SK-N-SH (cell line): ENCODE measurements around the gene NDUFB6. TPM values are rescaled to one million over a fixed set of nuclear protein-coding genes. Genes with fewer than 3 reads are reported as not detected.

ENCODE experiments used
- CTCF ChIA-PET: fragments of 300-600, 350-600 bp; formaldehyde crosslinking; extraction: SDS; loops from one replicate; lab custom pipeline; 2021; lab: Yijun Ruan, JAX
- POLR2A ChIA-PET: fragments of 350-600 bp; sonication (Branson Sonifier 250); formaldehyde crosslinking; extraction: SDS; loops from one replicate; lab custom pipeline; 2020; ENCODE audit warnings: antibody characterized with exemption, inconsistent platforms; lab: Yijun Ruan, JAX
- DNase-seq: peaks from one replicate; pipeline ENCODE4 v3.0.0; 2012
- H2AFZ ChIP-seq: fragments of 200-600 bp; sonication (generic); 2 replicates; pipeline ENCODE4 v1.8.1; 2016; ENCODE audit warnings: antibody characterized with exemption, mild to moderate bottlenecking, low read depth
- H3F3A ChIP-seq: fragments of 200-600 bp; sonication (generic); replicated peaks from 2 replicates; pipeline ENCODE3; 2016; ENCODE audit warnings: antibody characterized with exemption, mild to moderate bottlenecking; ENCODE audit not compliant: insufficient read depth
- H3K27ac ChIP-seq, 2 experiments: fragments of 200-500 bp in 1 of 2; fragments of 200-600 bp in 1 of 2; sonication (Bioruptor generic) in 1 of 2; sonication (generic), shearing (Covaris generic) in 1 of 2; 2 replicates each; pipeline versions ENCODE4 v1.5.1 to v1.6.1; 2014 to 2016; ENCODE audit warnings: low read depth in 2 of 2, inconsistent platforms in 1 of 2, low read length in 1 of 2, mild to moderate bottlenecking in 1 of 2, mixed read lengths in 1 of 2
- H3K27me3 ChIP-seq: fragments of 200-600 bp; sonication (generic), shearing (Covaris generic); 2 replicates; pipeline ENCODE4 v1.6.1; 2016; ENCODE audit warnings: mixed run types; ENCODE audit not compliant: insufficient read depth
- H3K36me3 ChIP-seq, 2 experiments: fragments of 200-500 bp in 1 of 2; fragments of 200-600 bp in 1 of 2; sonication (Bioruptor generic) in 1 of 2; sonication (generic) in 1 of 2; replicated peaks in 1 of 2; 2 replicates each; pipeline versions ENCODE3 to v1.5.1; 2014 to 2016; ENCODE audit warnings: low read length in 1 of 2, mild to moderate bottlenecking in 1 of 2; ENCODE audit not compliant: insufficient read depth in 2 of 2, control insufficient read depth in 1 of 2
- H3K4me1 ChIP-seq, 2 experiments: fragments of 200-500 bp in 1 of 2; fragments of 200-600 bp in 1 of 2; sonication (Bioruptor generic) in 1 of 2; sonication (generic), shearing (Covaris generic) in 1 of 2; 2 replicates each; pipeline versions ENCODE4 v1.5.1 to v1.6.1; 2014 to 2016; ENCODE audit warnings: low read depth in 1 of 2, low read length in 1 of 2, mixed run types in 1 of 2; ENCODE audit not compliant: insufficient read depth in 2 of 2, control insufficient read depth in 1 of 2
- H3K4me2 ChIP-seq: fragments of 200-600 bp; sonication (generic), shearing (Covaris generic); 2 replicates; pipeline ENCODE4 v1.6.1; 2017; ENCODE audit warnings: mixed run types
- H3K4me3 ChIP-seq, 2 experiments: fragments of 200-500 bp in 1 of 2; fragments of 200-600 bp in 1 of 2; sonication (Bioruptor generic) in 1 of 2; sonication (generic), shearing (Covaris generic) in 1 of 2; 2 replicates each; pipeline versions ENCODE4 v1.5.1 to v1.8.1; 2014 to 2016; ENCODE audit warnings: low read depth in 2 of 2, inconsistent platforms in 1 of 2, low read length in 1 of 2, mild to moderate bottlenecking in 1 of 2, mixed read lengths in 1 of 2, moderate library complexity in 1 of 2
- H3K79me2 ChIP-seq: fragments of 200-600 bp; sonication (generic); 2 replicates; pipeline ENCODE4 v1.8.1; 2017; ENCODE audit warnings: mild to moderate bottlenecking; ENCODE audit not compliant: insufficient read depth
- H3K9ac ChIP-seq: fragments of 200-600 bp; sonication (generic); 2 replicates; pipeline ENCODE4 v1.6.1; 2017; ENCODE audit warnings: mixed run types
- H3K9me2 ChIP-seq: fragments of 200-600 bp; sonication (generic); 2 replicates; pipeline ENCODE4 v1.6.1; 2017; ENCODE audit warnings: mixed run types
- H3K9me3 ChIP-seq: fragments of 200-600 bp; sonication (generic); 2 replicates; pipeline ENCODE4 v1.6.1; 2017; ENCODE audit warnings: mixed run types, mild to moderate bottlenecking, moderate library complexity
- H4K20me1 ChIP-seq: fragments of 200-600 bp; sonication (generic); 2 replicates; pipeline ENCODE4 v1.6.1; 2017; ENCODE audit warnings: mild to moderate bottlenecking, mixed run types; ENCODE audit not compliant: insufficient read depth
- EP300 ChIP-seq, 2 experiments: IDR thresholded peaks; 2 replicates each; pipeline versions ENCODE4 v1.4.0 to v1.6.1; 2012; ENCODE audit warnings: borderline replicate concordance in 1 of 2, low read depth in 1 of 2, low read length in 1 of 2
- EZH2phosphoT487 ChIP-seq: fragments of 200-600 bp; sonication (generic); IDR thresholded peaks from 2 replicates; pipeline ENCODE4 v1.6.1; 2017; ENCODE audit warnings: low read depth, mixed run types, mild to moderate bottlenecking, antibody characterized with exemption, moderate library complexity, borderline replicate concordance
- FOXM1 ChIP-seq: IDR thresholded peaks from 2 replicates; pipeline ENCODE4 v1.4.0; 2012; ENCODE audit warnings: low read depth, mild to moderate bottlenecking
- GABPA ChIP-seq: IDR thresholded peaks from 2 replicates; pipeline ENCODE4 v1.4.0; 2012; ENCODE audit warnings: low read depth, mild to moderate bottlenecking
- MEF2A ChIP-seq: IDR thresholded peaks from 2 replicates; pipeline ENCODE4 v1.4.0; 2012; ENCODE audit warnings: low read depth, borderline replicate concordance
- NRF1 ChIP-seq: IDR thresholded peaks from 2 replicates; pipeline ENCODE4 v1.6.1; 2012; ENCODE audit warnings: low read depth, mild to moderate bottlenecking, low read length
- RXRA ChIP-seq: IDR thresholded peaks from 2 replicates; pipeline ENCODE4 v1.4.0; 2012; ENCODE audit warnings: low read depth, mild to moderate bottlenecking, borderline replicate concordance
- TCF12 ChIP-seq: IDR thresholded peaks from 2 replicates; pipeline ENCODE4 v1.4.0; 2012
- WGBS: methylation state at CpG from one replicate; pipeline ENCODE4 v1.1.6; 2017; ENCODE audit warnings: low lambda C conversion rate; 5-methylcytosine and 5-hydroxymethylcytosine counted together
- polyA plus RNA-seq, 3 experiments: library from polyadenylated mRNA; depleted of rRNA; stranded (reverse); fragments of >200 nt; gene quantifications; 2 replicates each; pipeline ENCODE4 v1.2.3, GENCODE V29; 2012
- TF ChIP-seq, protein P1 (sequence below): fragments of 200-600 bp; sonication (generic); IDR thresholded peaks from 2 replicates; pipeline ENCODE4 v1.6.1; 2017; ENCODE audit warnings: antibody characterized with exemption, mild to moderate bottlenecking, moderate library complexity
- TF ChIP-seq, protein P2 (sequence below): fragments of 150-350 bp; IDR thresholded peaks from 2 replicates; pipeline ENCODE4 v1.6.1; 2016; ENCODE audit warnings: mild to moderate bottlenecking, low read depth, low read length
- TF ChIP-seq, protein P3 (sequence below): fragments of 150-350 bp; IDR thresholded peaks from 2 replicates; pipeline ENCODE4 v1.6.1; 2017; ENCODE audit warnings: antibody characterized with exemption, low read length, low read depth, borderline replicate concordance
- TF ChIP-seq, protein P4 (sequence below): IDR thresholded peaks from 2 replicates; pipeline ENCODE4; 2012
- TF ChIP-seq, protein P5 (sequence below): IDR thresholded peaks from 2 replicates; pipeline ENCODE4 v1.6.1; 2012; ENCODE audit warnings: mild to moderate bottlenecking, low read depth, low read length, moderate library complexity

Gene NDUFB6
- polyA plus RNA-seq, 1 of the 3 experiments (the other 2 are of a cell fraction), result 96.2 TPM

DNA sequence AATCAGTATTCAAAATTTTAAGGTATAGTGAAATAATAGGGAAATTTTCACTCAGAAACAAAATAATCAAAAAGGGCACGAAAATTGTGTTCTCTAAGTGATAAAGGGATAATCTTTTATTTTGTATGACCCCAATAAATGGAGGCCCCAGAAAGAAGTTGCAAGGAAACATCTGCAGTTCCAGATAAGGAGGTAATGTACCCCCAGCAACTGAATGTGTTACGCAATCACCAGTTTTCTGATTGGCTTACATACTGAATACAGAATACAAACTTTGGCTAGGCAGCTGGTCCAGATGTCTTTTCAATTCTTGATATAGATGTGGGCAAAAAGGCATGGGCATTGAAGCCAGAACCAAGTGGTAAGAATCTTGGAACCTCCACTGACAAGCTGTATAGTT is 18.9 kb downstream of the NDUFB6 start:
- Histone ChIP-seq H3K4me3 (no peak overlapping the region), H3K9ac (no peak overlapping the region), H4K20me1 (peaks cover 12% of the 10 kb centered on the region), H3K9me2 (no peaks in the 10 kb centered on the region), H3K79me2 (peaks cover 64% of the 10 kb centered on the region), H3K27ac (no peak overlapping the region), H2AFZ (no peak overlapping the region), H3K4me1 (peaks cover 0 to 2% of the 10 kb centered on the region in 2 experiments; a peak in 2 of 4 replicates), H3K36me3 (peaks cover 5 to 7% of the 10 kb centered on the region in 2 experiments), H3K4me2 (no peak overlapping the region), H3K27me3 (no peaks in the 10 kb centered on the region), H3K9me3 (no peaks in the 10 kb centered on the region), H3F3A (peaks cover 25% of the 10 kb centered on the region)
- WGBS, result 94% methylated on average over 2 of the region's 2 CpGs
- ChIA-PET POLR2A (no interaction called here), CTCF (interaction anchor here (0.7 to 3.3 kb wide), 4 partner anchors 9 to 175 kb away, joined by 3 to 19 read pairs (median 8); no protein-coding TSS in a partner anchor)
- TF ChIP-seq MEF2A, result no peak
- no peak for TF ChIP-seq FOXM1
- no peak for TF ChIP-seq GABPA
- no peak for TF ChIP-seq EP300 (IDR thresholded peaks at IDR 0.05; ENCODE audit: borderline replicate concordance in 1 of 2, low read depth in 1 of 2, low read length in 1 of 2)
- TF ChIP-seq, protein P1, sequence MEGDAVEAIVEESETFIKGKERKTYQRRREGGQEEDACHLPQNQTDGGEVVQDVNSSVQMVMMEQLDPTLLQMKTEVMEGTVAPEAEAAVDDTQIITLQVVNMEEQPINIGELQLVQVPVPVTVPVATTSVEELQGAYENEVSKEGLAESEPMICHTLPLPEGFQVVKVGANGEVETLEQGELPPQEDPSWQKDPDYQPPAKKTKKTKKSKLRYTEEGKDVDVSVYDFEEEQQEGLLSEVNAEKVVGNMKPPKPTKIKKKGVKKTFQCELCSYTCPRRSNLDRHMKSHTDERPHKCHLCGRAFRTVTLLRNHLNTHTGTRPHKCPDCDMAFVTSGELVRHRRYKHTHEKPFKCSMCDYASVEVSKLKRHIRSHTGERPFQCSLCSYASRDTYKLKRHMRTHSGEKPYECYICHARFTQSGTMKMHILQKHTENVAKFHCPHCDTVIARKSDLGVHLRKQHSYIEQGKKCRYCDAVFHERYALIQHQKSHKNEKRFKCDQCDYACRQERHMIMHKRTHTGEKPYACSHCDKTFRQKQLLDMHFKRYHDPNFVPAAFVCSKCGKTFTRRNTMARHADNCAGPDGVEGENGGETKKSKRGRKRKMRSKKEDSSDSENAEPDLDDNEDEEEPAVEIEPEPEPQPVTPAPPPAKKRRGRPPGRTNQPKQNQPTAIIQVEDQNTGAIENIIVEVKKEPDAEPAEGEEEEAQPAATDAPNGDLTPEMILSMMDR, result no peak
- no peak for TF ChIP-seq NRF1
- TF ChIP-seq RXRA, result no peak
- TF ChIP-seq, protein P2, sequence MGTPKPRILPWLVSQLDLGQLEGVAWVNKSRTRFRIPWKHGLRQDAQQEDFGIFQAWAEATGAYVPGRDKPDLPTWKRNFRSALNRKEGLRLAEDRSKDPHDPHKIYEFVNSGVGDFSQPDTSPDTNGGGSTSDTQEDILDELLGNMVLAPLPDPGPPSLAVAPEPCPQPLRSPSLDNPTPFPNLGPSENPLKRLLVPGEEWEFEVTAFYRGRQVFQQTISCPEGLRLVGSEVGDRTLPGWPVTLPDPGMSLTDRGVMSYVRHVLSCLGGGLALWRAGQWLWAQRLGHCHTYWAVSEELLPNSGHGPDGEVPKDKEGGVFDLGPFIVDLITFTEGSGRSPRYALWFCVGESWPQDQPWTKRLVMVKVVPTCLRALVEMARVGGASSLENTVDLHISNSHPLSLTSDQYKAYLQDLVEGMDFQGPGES, result no peak
- no peak for TF ChIP-seq TCF12
- TF ChIP-seq, protein P3, sequence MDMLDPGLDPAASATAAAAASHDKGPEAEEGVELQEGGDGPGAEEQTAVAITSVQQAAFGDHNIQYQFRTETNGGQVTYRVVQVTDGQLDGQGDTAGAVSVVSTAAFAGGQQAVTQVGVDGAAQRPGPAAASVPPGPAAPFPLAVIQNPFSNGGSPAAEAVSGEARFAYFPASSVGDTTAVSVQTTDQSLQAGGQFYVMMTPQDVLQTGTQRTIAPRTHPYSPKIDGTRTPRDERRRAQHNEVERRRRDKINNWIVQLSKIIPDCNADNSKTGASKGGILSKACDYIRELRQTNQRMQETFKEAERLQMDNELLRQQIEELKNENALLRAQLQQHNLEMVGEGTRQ, result no peak
- no peak for TF ChIP-seq EZH2phosphoT487
- TF ChIP-seq, protein P4, sequence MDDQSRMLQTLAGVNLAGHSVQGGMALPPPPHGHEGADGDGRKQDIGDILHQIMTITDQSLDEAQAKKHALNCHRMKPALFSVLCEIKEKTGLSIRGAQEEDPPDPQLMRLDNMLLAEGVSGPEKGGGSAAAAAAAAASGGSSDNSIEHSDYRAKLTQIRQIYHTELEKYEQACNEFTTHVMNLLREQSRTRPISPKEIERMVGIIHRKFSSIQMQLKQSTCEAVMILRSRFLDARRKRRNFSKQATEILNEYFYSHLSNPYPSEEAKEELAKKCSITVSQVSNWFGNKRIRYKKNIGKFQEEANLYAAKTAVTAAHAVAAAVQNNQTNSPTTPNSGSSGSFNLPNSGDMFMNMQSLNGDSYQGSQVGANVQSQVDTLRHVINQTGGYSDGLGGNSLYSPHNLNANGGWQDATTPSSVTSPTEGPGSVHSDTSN, result no peak
- TF ChIP-seq, protein P5, sequence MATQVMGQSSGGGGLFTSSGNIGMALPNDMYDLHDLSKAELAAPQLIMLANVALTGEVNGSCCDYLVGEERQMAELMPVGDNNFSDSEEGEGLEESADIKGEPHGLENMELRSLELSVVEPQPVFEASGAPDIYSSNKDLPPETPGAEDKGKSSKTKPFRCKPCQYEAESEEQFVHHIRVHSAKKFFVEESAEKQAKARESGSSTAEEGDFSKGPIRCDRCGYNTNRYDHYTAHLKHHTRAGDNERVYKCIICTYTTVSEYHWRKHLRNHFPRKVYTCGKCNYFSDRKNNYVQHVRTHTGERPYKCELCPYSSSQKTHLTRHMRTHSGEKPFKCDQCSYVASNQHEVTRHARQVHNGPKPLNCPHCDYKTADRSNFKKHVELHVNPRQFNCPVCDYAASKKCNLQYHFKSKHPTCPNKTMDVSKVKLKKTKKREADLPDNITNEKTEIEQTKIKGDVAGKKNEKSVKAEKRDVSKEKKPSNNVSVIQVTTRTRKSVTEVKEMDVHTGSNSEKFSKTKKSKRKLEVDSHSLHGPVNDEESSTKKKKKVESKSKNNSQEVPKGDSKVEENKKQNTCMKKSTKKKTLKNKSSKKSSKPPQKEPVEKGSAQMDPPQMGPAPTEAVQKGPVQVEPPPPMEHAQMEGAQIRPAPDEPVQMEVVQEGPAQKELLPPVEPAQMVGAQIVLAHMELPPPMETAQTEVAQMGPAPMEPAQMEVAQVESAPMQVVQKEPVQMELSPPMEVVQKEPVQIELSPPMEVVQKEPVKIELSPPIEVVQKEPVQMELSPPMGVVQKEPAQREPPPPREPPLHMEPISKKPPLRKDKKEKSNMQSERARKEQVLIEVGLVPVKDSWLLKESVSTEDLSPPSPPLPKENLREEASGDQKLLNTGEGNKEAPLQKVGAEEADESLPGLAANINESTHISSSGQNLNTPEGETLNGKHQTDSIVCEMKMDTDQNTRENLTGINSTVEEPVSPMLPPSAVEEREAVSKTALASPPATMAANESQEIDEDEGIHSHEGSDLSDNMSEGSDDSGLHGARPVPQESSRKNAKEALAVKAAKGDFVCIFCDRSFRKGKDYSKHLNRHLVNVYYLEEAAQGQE, result no peak
- DNase-seq, result no peak
